Neural cell (in vitro differentiated cells): ENCODE measurements around the gene MCRIP1. TPM values are rescaled to one million over a fixed set of nuclear protein-coding genes. Genes with fewer than 3 reads are reported as not detected.

Source experiments
- H2AFZ ChIP-seq: fragments of 200-600, 300-800 bp; sonication (generic), shearing (Covaris generic); 2 replicates; pipeline ENCODE4 v1.6.0; 2014; ENCODE audit warnings: low read depth, mild to moderate bottlenecking, antibody characterized with exemption, low read length, moderate library complexity
- H3F3A ChIP-seq: fragments of 200-600 bp; shearing (Covaris generic); 2 replicates; pipeline ENCODE4 v1.6.1; 2016; ENCODE audit warnings: mild to moderate bottlenecking, moderate library complexity, mixed read lengths, antibody characterized with exemption, low read length; ENCODE audit not compliant: insufficient read depth, poor library complexity, severe bottlenecking
- H3K27ac ChIP-seq: fragments of 200-600, 300-800 bp; sonication (generic), shearing (Covaris generic); 2 replicates; pipeline ENCODE4 v1.5.1; 2014; ENCODE audit warnings: mild to moderate bottlenecking, low read length, moderate library complexity
- H3K27me3 ChIP-seq: fragments of 300-800, 200-600 bp; sonication (generic), shearing (Covaris generic); 2 replicates; pipeline ENCODE4 v1.6.0; 2014; ENCODE audit warnings: mild to moderate bottlenecking, low read depth, low read length, moderate library complexity; ENCODE audit not compliant: insufficient read depth
- H3K36me3 ChIP-seq: fragments of 300-800, 200-600 bp; sonication (generic), shearing (Covaris generic); 2 replicates; pipeline ENCODE4 v1.5.1; 2014; ENCODE audit warnings: mild to moderate bottlenecking, antibody characterized with exemption, low read length, moderate library complexity; ENCODE audit not compliant: insufficient read depth
- H3K4me2 ChIP-seq: fragments of 300-800, 200-600 bp; sonication (generic), shearing (Covaris generic); 2 replicates; pipeline ENCODE4 v1.6.0; 2014; ENCODE audit warnings: mild to moderate bottlenecking, low read length
- H3K4me3 ChIP-seq: fragments of 300-800, 200-600 bp; sonication (generic), shearing (Covaris generic); 2 replicates; pipeline ENCODE4 v1.5.1; 2014; ENCODE audit warnings: mild to moderate bottlenecking, low read length, moderate library complexity
- H3K79me2 ChIP-seq: fragments of 200-600 bp; shearing (Covaris generic); replicated peaks from 2 replicates; pipeline ENCODE4 v1.6.0; 2014; ENCODE audit warnings: mild to moderate bottlenecking, low read length, moderate library complexity; ENCODE audit not compliant: insufficient read depth
- H3K9ac ChIP-seq: fragments of 300-800, 200-600 bp; sonication (generic), shearing (Covaris generic); 2 replicates; pipeline ENCODE4 v1.6.1; 2016; ENCODE audit warnings: mild to moderate bottlenecking, low read length, mixed read lengths
- H3K9me2 ChIP-seq: fragments of 200-600 bp; shearing (Covaris generic); 2 replicates; pipeline ENCODE4 v1.6.1; 2016; ENCODE audit warnings: mild to moderate bottlenecking, low read length, mixed read lengths; ENCODE audit not compliant: insufficient read depth
- H3K9me3 ChIP-seq: fragments of 200-600, 300-800 bp; sonication (generic), shearing (Covaris generic); 2 replicates; pipeline ENCODE4 v1.6.1; 2016; ENCODE audit warnings: mild to moderate bottlenecking, mixed run types, low read length, moderate library complexity, mixed read lengths
- H4K20me1 ChIP-seq: fragments of 200-600 bp; shearing (Covaris generic); 2 replicates; pipeline ENCODE4 v1.6.1; 2016; ENCODE audit warnings: mild to moderate bottlenecking, mixed run types; ENCODE audit not compliant: insufficient read depth
- CTCF ChIP-seq: fragments of 450-650 bp; IDR thresholded peaks from 2 replicates; pipeline ENCODE4 v1.5.1; 2014; ENCODE audit warnings: antibody characterized with exemption, mild to moderate bottlenecking, moderate library complexity; ENCODE audit not compliant: poor library complexity, severe bottlenecking
- EP300 ChIP-seq: fragments of 450-650 bp; conservative IDR thresholded peaks from 2 replicates; pipeline ENCODE4 v1.6.1; 2014; ENCODE audit warnings: antibody characterized with exemption, mild to moderate bottlenecking, moderate library complexity; ENCODE audit not compliant: poor library complexity, severe bottlenecking
- EZH2 ChIP-seq: fragments of 200-600, 300-800 bp; shearing (Covaris generic), sonication (generic); IDR thresholded peaks from 2 replicates; pipeline ENCODE4 v1.6.1; 2014; ENCODE audit warnings: antibody characterized with exemption, low read length, borderline replicate concordance, mild to moderate bottlenecking; ENCODE audit not compliant: insufficient read depth, poor library complexity, severe bottlenecking
- MXI1 ChIP-seq: fragments of 450-650 bp; conservative IDR thresholded peaks from 2 replicates; pipeline ENCODE4 v1.6.1; 2014; ENCODE audit warnings: antibody characterized with exemption, mild to moderate bottlenecking; ENCODE audit not compliant: poor library complexity, severe bottlenecking
- POLR2AphosphoS5 ChIP-seq: IDR thresholded peaks from 2 replicates; pipeline ENCODE4 v1.6.1; 2012
- RAD21 ChIP-seq: fragments of 450-650 bp; conservative IDR thresholded peaks from 2 replicates; pipeline ENCODE4 v1.6.1; 2014; ENCODE audit warnings: antibody characterized with exemption, mild to moderate bottlenecking, moderate library complexity
- REST ChIP-seq: IDR thresholded peaks from 2 replicates; pipeline ENCODE4 v1.6.1; 2012; ENCODE audit warnings: borderline replicate concordance
- SMC3 ChIP-seq: fragments of 450-650 bp; conservative IDR thresholded peaks from 2 replicates; pipeline ENCODE4 v1.6.1; 2014; ENCODE audit warnings: antibody characterized with exemption, mild to moderate bottlenecking, moderate library complexity; ENCODE audit not compliant: poor library complexity
- TAF1 ChIP-seq: IDR thresholded peaks from 2 replicates; pipeline ENCODE4 v1.6.1; 2012; ENCODE audit warnings: low read depth
- polyA plus RNA-seq: library from polyadenylated mRNA; depleted of rRNA; stranded (reverse); fragments of >200 nt; gene quantifications from 2 replicates; pipeline ENCODE4 v1.2.3, GENCODE V29; 2014

MCRIP1 gene
- polyA plus RNA-seq, 1 donor from 2014 or later, result 524 TPM

- H3K9ac ChIP-seq, result no peak overlapping the region
- H4K20me1 ChIP-seq, result no peaks in the 10 kb centered on the region
- H3F3A ChIP-seq, result no peaks in the 10 kb centered on the region
- TF ChIP-seq CTCF (no peak), MXI1 (no peak), EP300 (no peak), SMC3 (no peak), EZH2 (no peak), TAF1 (no peak), RAD21 (no peak), REST (no peak), POLR2AphosphoS5 (no peak)
- no peaks in the 10 kb centered on the region for H3K9me2 ChIP-seq
- no peaks in the 10 kb centered on the region for H3K27me3 ChIP-seq
- no peak overlapping the region for H3K4me2 ChIP-seq
- no peak overlapping the region for H3K4me3 ChIP-seq
- no peaks in the 10 kb centered on the region for H3K9me3 ChIP-seq
- no peaks in the 10 kb centered on the region for H3K36me3 ChIP-seq
- H3K79me2 ChIP-seq, result no peaks in the 10 kb centered on the region
- H3K27ac ChIP-seq, result no peak overlapping the region
- H2AFZ ChIP-seq, result no peak overlapping the region
Measured at GRCh38 chr17:81839301-81839700, 6.2 kb upstream of the MCRIP1 start.

GRCh38 chr17:81838753-81839255, 5.7 kb upstream of the MCRIP1 start:
- H3K4me3 ChIP-seq, result no peak overlapping the region

More at GRCh38 chr17:81838753-81839255, 5.7 kb upstream of the MCRIP1 start:
- Histone ChIP-seq H4K20me1 (no peaks in the 10 kb centered on the region), H3K36me3 (no peaks in the 10 kb centered on the region), H3K27ac (no peak overlapping the region), H3K4me2 (no peak overlapping the region), H3F3A (no peaks in the 10 kb centered on the region), H2AFZ (no peak overlapping the region), H3K79me2 (peaks cover 3% of the 10 kb centered on the region), H3K9me3 (no peaks in the 10 kb centered on the region), H3K27me3 (no peaks in the 10 kb centered on the region), H3K9me2 (no peaks in the 10 kb centered on the region), H3K9ac (no peak overlapping the region)
- no peak for TF ChIP-seq CTCF
- TF ChIP-seq TAF1, result no peak
- TF ChIP-seq POLR2AphosphoS5, result no peak
- TF ChIP-seq REST, result no peak
- no peak for TF ChIP-seq SMC3
- no peak for TF ChIP-seq EZH2
- TF ChIP-seq EP300, result no peak
- no peak for TF ChIP-seq MXI1
- no peak for TF ChIP-seq RAD21
